Astrocyte of the spinal cord (primary cell): ENCODE measurements around the gene SMC3.
A peak's percentile ranks its signal among the peaks of the same experiment; 100 is the strongest.

ENCODE experiments used
- DNase-seq: peaks from one replicate; pipeline ENCODE4 v3.0.0; 2011; ENCODE audit warnings: low read depth, low spot score
- H3K4me3 ChIP-seq: 2 replicates; pipeline ENCODE4 v1.5.1; 2011; ENCODE audit warnings: low read depth, mild to moderate bottlenecking, low read length, moderate library complexity
- in situ Hi-C: cut with HindIII; loops from 2 replicates; pipeline ENCODE4 v1.10.0; 2017; ENCODE audit warnings: low sequenced_read_pairs
- TF ChIP-seq, protein P1 (sequence below): IDR thresholded peaks from 2 replicates; pipeline ENCODE4 v1.5.1; 2012; ENCODE audit warnings: low read depth, mild to moderate bottlenecking, low read length, inconsistent platforms

Gene SMC3

DNA sequence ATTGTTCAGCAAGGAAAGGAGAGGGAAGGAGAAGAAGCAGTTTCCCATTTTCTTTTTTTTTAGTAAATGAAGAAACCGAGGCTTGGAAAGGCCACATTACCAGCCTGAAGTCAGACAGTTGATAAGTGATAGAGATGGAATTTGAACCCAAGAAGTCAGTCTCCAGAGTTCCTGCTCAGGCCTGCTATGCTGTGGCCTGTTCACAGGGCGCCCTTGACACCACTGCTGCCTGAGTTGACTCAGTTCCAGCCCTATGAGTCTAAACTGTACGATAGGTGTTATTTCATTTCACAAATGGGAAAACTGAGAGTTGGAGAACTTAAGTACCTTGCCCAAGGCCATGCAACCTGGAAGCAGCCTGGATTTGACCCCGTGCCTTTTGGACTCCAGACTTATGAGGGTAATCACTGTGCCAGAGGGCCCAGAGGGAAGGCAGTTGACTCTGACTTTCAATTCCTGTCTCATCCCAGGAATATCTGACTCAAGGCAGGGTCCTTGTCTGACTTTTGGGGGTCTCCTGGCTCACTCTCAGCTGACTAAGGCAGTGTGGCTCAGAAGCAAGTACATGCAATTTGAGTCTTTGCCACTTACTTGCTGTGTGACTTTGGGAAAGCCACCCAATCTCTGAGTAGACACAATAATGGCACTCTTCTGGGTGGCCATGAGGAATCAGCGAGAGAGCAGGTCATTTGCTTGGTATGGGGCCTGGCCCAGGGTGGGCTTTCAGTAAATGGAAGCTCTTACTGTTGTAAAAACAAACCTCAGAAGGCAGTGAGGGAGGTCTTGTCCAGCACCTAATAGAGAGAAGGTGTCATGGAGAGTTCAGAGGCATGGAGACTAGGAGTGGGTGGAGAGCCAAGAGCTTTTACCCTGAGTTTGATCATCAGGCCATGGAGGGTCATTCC lies 58.7 kb downstream of the SMC3 start:
- in situ Hi-C loops, result no loop called here
- TF ChIP-seq, protein P1, sequence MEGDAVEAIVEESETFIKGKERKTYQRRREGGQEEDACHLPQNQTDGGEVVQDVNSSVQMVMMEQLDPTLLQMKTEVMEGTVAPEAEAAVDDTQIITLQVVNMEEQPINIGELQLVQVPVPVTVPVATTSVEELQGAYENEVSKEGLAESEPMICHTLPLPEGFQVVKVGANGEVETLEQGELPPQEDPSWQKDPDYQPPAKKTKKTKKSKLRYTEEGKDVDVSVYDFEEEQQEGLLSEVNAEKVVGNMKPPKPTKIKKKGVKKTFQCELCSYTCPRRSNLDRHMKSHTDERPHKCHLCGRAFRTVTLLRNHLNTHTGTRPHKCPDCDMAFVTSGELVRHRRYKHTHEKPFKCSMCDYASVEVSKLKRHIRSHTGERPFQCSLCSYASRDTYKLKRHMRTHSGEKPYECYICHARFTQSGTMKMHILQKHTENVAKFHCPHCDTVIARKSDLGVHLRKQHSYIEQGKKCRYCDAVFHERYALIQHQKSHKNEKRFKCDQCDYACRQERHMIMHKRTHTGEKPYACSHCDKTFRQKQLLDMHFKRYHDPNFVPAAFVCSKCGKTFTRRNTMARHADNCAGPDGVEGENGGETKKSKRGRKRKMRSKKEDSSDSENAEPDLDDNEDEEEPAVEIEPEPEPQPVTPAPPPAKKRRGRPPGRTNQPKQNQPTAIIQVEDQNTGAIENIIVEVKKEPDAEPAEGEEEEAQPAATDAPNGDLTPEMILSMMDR, result no peak
- DNase-seq, result no peak
- no peak overlapping the region for H3K4me3 ChIP-seq

GRCh38 chr10:110628161-110628560 lies 60.7 kb downstream of the SMC3 start:
- TF ChIP-seq, protein P1, result no peak
- in situ Hi-C loops, result no loop called here
- no peak overlapping the region for H3K4me3 ChIP-seq
- DNase-seq, result no peak

GRCh38 chr10:110629680-110630191 lies 62.2 kb downstream of the SMC3 start:
- in situ Hi-C loops, result no loop called here
- DNase-seq, result peak; percentile 87
- TF ChIP-seq, protein P1, result no peak
- no peak overlapping the region for H3K4me3 ChIP-seq

GRCh38 chr10:110631934-110632333 lies 64.4 kb downstream of the SMC3 start:
- in situ Hi-C loops, result no loop called here
- no peak for DNase-seq
- no peak overlapping the region for H3K4me3 ChIP-seq
- TF ChIP-seq, protein P1, result no peak

DNA sequence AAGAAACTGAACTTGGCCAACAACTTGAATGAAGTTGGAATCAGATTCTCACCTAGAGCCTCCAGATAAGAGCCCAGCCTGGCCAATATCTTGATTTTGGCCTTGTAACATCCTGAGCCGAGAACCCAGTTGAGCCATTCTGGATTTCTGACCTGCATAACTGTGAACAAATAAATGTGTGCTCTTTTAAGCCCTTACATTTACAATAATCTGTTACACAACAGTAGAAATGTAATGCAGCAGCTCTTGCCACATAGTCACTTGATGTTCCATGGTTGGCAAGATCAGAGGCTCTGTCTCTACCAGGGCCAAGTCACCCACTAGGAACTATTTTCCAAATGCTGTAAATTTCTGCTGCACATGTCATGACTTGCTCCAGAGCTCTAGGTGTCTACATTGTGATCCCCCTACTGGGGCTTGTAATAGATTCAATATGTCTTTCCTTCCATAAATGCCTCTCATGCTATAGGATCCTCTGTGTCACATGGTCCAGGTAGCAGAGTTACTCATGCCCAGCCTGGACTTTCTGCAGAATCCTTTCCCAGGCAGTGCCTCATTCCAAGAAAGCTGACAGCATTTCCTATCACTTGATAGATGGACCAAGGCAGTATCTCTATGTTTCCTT lies 65.2 kb downstream of the SMC3 start:
- in situ Hi-C loops, result no loop called here
- H3K4me3 ChIP-seq, result no peak overlapping the region
- DNase-seq, result no peak
- TF ChIP-seq, protein P1, result no peak

GRCh38 chr10:110634527-110635209 lies 67.2 kb downstream of the SMC3 start:
- DNase-seq, result no peak
- in situ Hi-C loops, result no loop called here
- TF ChIP-seq, protein P1, result no peak

More at GRCh38 chr10:110634527-110635209, 67.2 kb downstream of the SMC3 start:
- no peak overlapping the region for H3K4me3 ChIP-seq
